ENCODE results near the gene TWF1.
A peak's percentile ranks its signal among the peaks of the same experiment; 100 is the strongest.

TWF1 gene

DNA sequence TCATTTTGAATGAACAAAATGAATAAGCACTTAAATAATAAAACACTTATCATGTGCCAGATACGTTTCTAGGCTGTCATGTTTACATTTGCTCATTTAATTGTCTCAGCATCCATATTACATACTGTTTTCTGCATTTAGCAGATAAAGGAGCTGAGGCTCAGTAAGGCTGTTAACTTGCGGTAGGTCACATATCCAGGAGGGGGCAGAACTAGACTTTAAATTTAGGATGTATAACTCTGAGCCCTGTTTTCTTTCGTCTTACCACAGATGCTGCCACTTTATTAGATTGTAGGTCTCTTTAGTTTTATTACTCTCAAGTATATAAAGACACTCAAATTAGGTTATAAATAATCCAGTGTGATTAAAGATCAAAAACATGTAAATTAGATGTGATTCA lies 29.6 kb downstream of the TWF1 start:
- Histone ChIP-seq H3K4me1 (ENCODE audit: control insufficient read depth, low read length) (no peaks in the 10 kb centered on the region), H3K4me3 (ENCODE audit: low read length) (no peak overlapping the region), H3K79me2 (ENCODE audit: control insufficient read depth, low read length) (no peaks in the 10 kb centered on the region), H3K9me2 (replicated peaks; ENCODE audit: control insufficient read depth, low read length) (no peaks in the 10 kb centered on the region), H3K36me3 (ENCODE audit: control insufficient read depth, low read length) (peaks cover 72% of the 10 kb centered on the region), H3K27me3 (ENCODE audit: control insufficient read depth, low read length) (no peaks in the 10 kb centered on the region), H3K9me3 (ENCODE audit: control insufficient read depth, insufficient read depth, low read length) (no peaks in the 10 kb centered on the region), H3K4me2 (ENCODE audit: low read length) (no peak overlapping the region), H3K27ac (ENCODE audit: low read depth, low read length) (no peak overlapping the region), H4K20me1 (ENCODE audit: control insufficient read depth, insufficient read depth, low read depth, low read length) (no peaks in the 10 kb centered on the region), H3F3A (ENCODE audit: control insufficient read depth, insufficient read depth) (no peaks in the 10 kb centered on the region)
- no peak for TF ChIP-seq EZH2phosphoT487 (IDR thresholded peaks at IDR 0.05; ENCODE audit: borderline replicate concordance, low read length)
- TF ChIP-seq, protein P1, sequence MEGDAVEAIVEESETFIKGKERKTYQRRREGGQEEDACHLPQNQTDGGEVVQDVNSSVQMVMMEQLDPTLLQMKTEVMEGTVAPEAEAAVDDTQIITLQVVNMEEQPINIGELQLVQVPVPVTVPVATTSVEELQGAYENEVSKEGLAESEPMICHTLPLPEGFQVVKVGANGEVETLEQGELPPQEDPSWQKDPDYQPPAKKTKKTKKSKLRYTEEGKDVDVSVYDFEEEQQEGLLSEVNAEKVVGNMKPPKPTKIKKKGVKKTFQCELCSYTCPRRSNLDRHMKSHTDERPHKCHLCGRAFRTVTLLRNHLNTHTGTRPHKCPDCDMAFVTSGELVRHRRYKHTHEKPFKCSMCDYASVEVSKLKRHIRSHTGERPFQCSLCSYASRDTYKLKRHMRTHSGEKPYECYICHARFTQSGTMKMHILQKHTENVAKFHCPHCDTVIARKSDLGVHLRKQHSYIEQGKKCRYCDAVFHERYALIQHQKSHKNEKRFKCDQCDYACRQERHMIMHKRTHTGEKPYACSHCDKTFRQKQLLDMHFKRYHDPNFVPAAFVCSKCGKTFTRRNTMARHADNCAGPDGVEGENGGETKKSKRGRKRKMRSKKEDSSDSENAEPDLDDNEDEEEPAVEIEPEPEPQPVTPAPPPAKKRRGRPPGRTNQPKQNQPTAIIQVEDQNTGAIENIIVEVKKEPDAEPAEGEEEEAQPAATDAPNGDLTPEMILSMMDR (IDR thresholded peaks at IDR 0.05; ENCODE audit: low read depth, low read length, poor library complexity, severe bottlenecking) = peak; percentile 52

GRCh38 chr12:43766291-43766690 lies 39.8 kb downstream of the TWF1 start:
- Histone ChIP-seq H3K4me1 (ENCODE audit: control insufficient read depth, low read length) (peaks cover 18% of the 10 kb centered on the region), H3K4me2 (ENCODE audit: low read length) (no peak overlapping the region), H4K20me1 (ENCODE audit: control insufficient read depth, insufficient read depth, low read depth, low read length) (no peaks in the 10 kb centered on the region), H3K79me2 (ENCODE audit: control insufficient read depth, low read length) (peaks cover 18% of the 10 kb centered on the region), H3K9me2 (replicated peaks; ENCODE audit: control insufficient read depth, low read length) (no peaks in the 10 kb centered on the region), H3F3A (ENCODE audit: control insufficient read depth, insufficient read depth) (no peaks in the 10 kb centered on the region), H3K9me3 (ENCODE audit: control insufficient read depth, insufficient read depth, low read length) (no peaks in the 10 kb centered on the region), H3K36me3 (ENCODE audit: control insufficient read depth, low read length) (peaks cover 44% of the 10 kb centered on the region), H3K27ac (ENCODE audit: low read depth, low read length) (no peak overlapping the region), H3K27me3 (ENCODE audit: control insufficient read depth, low read length) (no peaks in the 10 kb centered on the region), H3K4me3 (ENCODE audit: low read length) (no peak overlapping the region)
- TF ChIP-seq EZH2phosphoT487 (IDR thresholded peaks at IDR 0.05; ENCODE audit: borderline replicate concordance, low read length) = no peak
- TF ChIP-seq, protein P1 (IDR thresholded peaks at IDR 0.05; ENCODE audit: low read depth, low read length, poor library complexity, severe bottlenecking) = no peak

- Histone ChIP-seq H3K4me2 (ENCODE audit: low read length) (no peak overlapping the region), H3K4me3 (ENCODE audit: low read length) (no peak overlapping the region), H4K20me1 (ENCODE audit: control insufficient read depth, insufficient read depth, low read depth, low read length) (no peaks in the 10 kb centered on the region), H3K27me3 (ENCODE audit: control insufficient read depth, low read length) (no peaks in the 10 kb centered on the region), H3K36me3 (ENCODE audit: control insufficient read depth, low read length) (peaks cover 30% of the 10 kb centered on the region), H3K79me2 (ENCODE audit: control insufficient read depth, low read length) (peaks cover 35% of the 10 kb centered on the region), H3K27ac (ENCODE audit: low read depth, low read length) (no peak overlapping the region), H3K4me1 (ENCODE audit: control insufficient read depth, low read length) (peaks cover 32% of the 10 kb centered on the region), H3K9me2 (replicated peaks; ENCODE audit: control insufficient read depth, low read length) (no peaks in the 10 kb centered on the region), H3F3A (ENCODE audit: control insufficient read depth, insufficient read depth) (no peaks in the 10 kb centered on the region), H3K9me3 (ENCODE audit: control insufficient read depth, insufficient read depth, low read length) (no peaks in the 10 kb centered on the region)
- TF ChIP-seq EZH2phosphoT487 (IDR thresholded peaks at IDR 0.05; ENCODE audit: borderline replicate concordance, low read length) = no peak
- TF ChIP-seq, protein P1 (IDR thresholded peaks at IDR 0.05; ENCODE audit: low read depth, low read length, poor library complexity, severe bottlenecking) = no peak
These were observed 41.6 kb downstream of the TWF1 start for GRCh38 chr12:43764528-43764927.

DNA sequence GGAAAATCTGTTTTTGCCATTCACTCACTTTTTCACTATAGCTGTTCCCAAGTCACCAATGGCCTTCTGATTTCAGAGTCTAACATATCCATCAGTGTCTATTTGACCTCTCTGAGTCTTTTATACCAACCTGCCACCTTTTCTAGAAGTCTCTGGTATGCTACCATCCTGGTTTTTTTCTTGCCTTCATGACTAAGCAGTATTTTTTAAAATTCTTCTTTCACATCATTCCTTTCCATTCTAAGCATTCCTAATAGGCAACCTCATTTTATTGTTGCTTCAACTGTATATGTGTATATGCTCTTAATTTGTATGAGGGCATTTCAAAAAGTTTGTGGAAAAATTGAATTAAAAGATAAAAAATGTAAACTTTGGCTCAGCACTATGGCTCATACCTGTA lies 42.3 kb downstream of the TWF1 start:
- H3K9me3 ChIP-seq (ENCODE audit: control insufficient read depth, insufficient read depth, low read length) = no peaks in the 10 kb centered on the region
- no peaks in the 10 kb centered on the region for H3K9me2 ChIP-seq (replicated peaks; ENCODE audit: control insufficient read depth, low read length)
- no peak for TF ChIP-seq EZH2phosphoT487 (IDR thresholded peaks at IDR 0.05; ENCODE audit: borderline replicate concordance, low read length)
- TF ChIP-seq, protein P1 (IDR thresholded peaks at IDR 0.05; ENCODE audit: low read depth, low read length, poor library complexity, severe bottlenecking) = no peak
- H3K27ac ChIP-seq (ENCODE audit: low read depth, low read length) = no peak overlapping the region
- peaks cover 42% of the 10 kb centered on the region for H3K79me2 ChIP-seq (ENCODE audit: control insufficient read depth, low read length)
- no peak overlapping the region for H3K4me3 ChIP-seq (ENCODE audit: low read length)
- H3K4me1 ChIP-seq (ENCODE audit: control insufficient read depth, low read length) = peaks cover 32% of the 10 kb centered on the region
- no peaks in the 10 kb centered on the region for H4K20me1 ChIP-seq (ENCODE audit: control insufficient read depth, insufficient read depth, low read depth, low read length)
- H3K4me2 ChIP-seq (ENCODE audit: low read length) = no peak overlapping the region
- no peaks in the 10 kb centered on the region for H3K27me3 ChIP-seq (ENCODE audit: control insufficient read depth, low read length)
- H3K36me3 ChIP-seq (ENCODE audit: control insufficient read depth, low read length) = peaks cover 27% of the 10 kb centered on the region
- H3F3A ChIP-seq (ENCODE audit: control insufficient read depth, insufficient read depth) = no peaks in the 10 kb centered on the region
